Pons (tissue), 1 donor: ENCODE results near the gene DPY30.
A peak's percentile ranks its signal among the peaks of the same experiment; 100 is the strongest.

ENCODE experiments used
- DNase-seq: peaks from one replicate; pipeline ENCODE4 v3.0.0-alpha.2; 2016; ENCODE audit warnings: low spot score

DPY30 gene

GRCh38 chr2:32009516-32010256, 29.9 kb downstream of the DPY30 start:
- DNase-seq: no peak

- peak; percentile 27 for DNase-seq
These were observed 30.6 kb downstream of the DPY30 start for GRCh38 chr2:32008805-32009515.

GRCh38 chr2:32007121-32007391, 32.5 kb downstream of the DPY30 start:
- no peak for DNase-seq

- no peak for DNase-seq
These were observed 34.1 kb downstream of the DPY30 start for GRCh38 chr2:32005371-32005976.

GRCh38 chr2:32003791-32004190, 35.8 kb downstream of the DPY30 start:
- DNase-seq: no peak

- DNase-seq: no peak
These were observed 37.2 kb downstream of the DPY30 start for GRCh38 chr2:32002406-32002805.

GRCh38 chr2:31999438-31999837, 40.2 kb downstream of the DPY30 start:
- no peak for DNase-seq

GRCh38 chr2:31998731-31999383, 40.7 kb downstream of the DPY30 start:
- no peak for DNase-seq

GRCh38 chr2:31997653-31998052, 42.0 kb downstream of the DPY30 start:
- no peak for DNase-seq

GRCh38 chr2:31996571-31997150, 42.9 kb downstream of the DPY30 start:
- no peak for DNase-seq

- DNase-seq: no peak
These were observed 46.7 kb downstream of the DPY30 start for GRCh38 chr2:31992934-31993333.

GRCh38 chr2:31992025-31992579, 47.5 kb downstream of the DPY30 start:
- no peak for DNase-seq

- DNase-seq: no peak
These were observed 49.7 kb downstream of the DPY30 start for GRCh38 chr2:31989946-31990345.

GRCh38 chr2:31987454-31988220, 52.0 kb downstream of the DPY30 start:
- no peak for DNase-seq

GRCh38 chr2:31986906-31987305, 52.7 kb downstream of the DPY30 start:
- no peak for DNase-seq

- no peak for DNase-seq
These were observed 55.7 kb downstream of the DPY30 start for GRCh38 chr2:31983762-31984467.

GRCh38 chr2:31980674-31981356, 58.8 kb downstream of the DPY30 start:
- peak; percentile 48 for DNase-seq

GRCh38 chr2:31979956-31980355, 59.6 kb downstream of the DPY30 start:
- DNase-seq: no peak

GRCh38 chr2:31979018-31979417, 60.6 kb downstream of the DPY30 start:
- no peak for DNase-seq

- DNase-seq: no peak
These were observed 61.2 kb downstream of the DPY30 start for GRCh38 chr2:31978436-31978835.
